H9 (cell line): ENCODE data around the gene FBLN2. TPM values are rescaled to one million over a fixed set of nuclear protein-coding genes. Genes with fewer than 3 reads are reported as not detected.

Experiments
- DNase-seq: peaks from one replicate; pipeline ENCODE4 v3.0.0-alpha.2; 2017
- H2AFZ ChIP-seq: one replicate; pipeline ENCODE4 v1.6.1; 2013; ENCODE audit warnings: mild to moderate bottlenecking, low read length, control low read depth, moderate library complexity
- H2AK5ac ChIP-seq: 2 replicates; pipeline ENCODE4 v1.6.1; 2013; ENCODE audit warnings: low read length, control low read depth, mixed read lengths; ENCODE audit not compliant: insufficient read length
- H2BK120ac ChIP-seq: one replicate; pipeline ENCODE4 v1.6.1; 2013; ENCODE audit warnings: low read depth, mild to moderate bottlenecking, low read length, control low read depth, inconsistent platforms; ENCODE audit not compliant: poor library complexity, severe bottlenecking
- H2BK12ac ChIP-seq: 2 replicates; pipeline ENCODE4 v1.6.1; 2013; ENCODE audit warnings: low read length, control low read depth, mixed read lengths, low read depth; ENCODE audit not compliant: insufficient read length
- H2BK15ac ChIP-seq: 2 replicates; pipeline ENCODE4 v1.6.1; 2013; ENCODE audit warnings: low read depth, low read length, control low read depth
- H2BK20ac ChIP-seq: one replicate; pipeline ENCODE4 v1.6.1; 2013; ENCODE audit warnings: low read depth, mild to moderate bottlenecking, low read length, control low read depth, inconsistent platforms; ENCODE audit not compliant: poor library complexity, severe bottlenecking
- H2BK5ac ChIP-seq: 2 replicates; pipeline ENCODE4 v1.6.1; 2013; ENCODE audit warnings: low read length, control low read depth, mixed read lengths; ENCODE audit not compliant: insufficient read length
- H3K14ac ChIP-seq: 2 replicates; pipeline ENCODE4 v1.6.1; 2013; ENCODE audit warnings: low read length, control low read depth; ENCODE audit not compliant: insufficient read depth
- H3K18ac ChIP-seq: 2 replicates; pipeline ENCODE4 v1.6.1; 2013; ENCODE audit warnings: low read depth, mild to moderate bottlenecking, mixed read lengths, low read length, control low read depth; ENCODE audit not compliant: insufficient read length
- H3K23ac ChIP-seq: 2 replicates; pipeline ENCODE4 v1.6.1; 2013; ENCODE audit warnings: low read length, control low read depth, mixed read lengths, low read depth; ENCODE audit not compliant: insufficient read length
- H3K23me2 ChIP-seq: 2 replicates; pipeline ENCODE4 v1.6.1; 2013; ENCODE audit warnings: low read depth, mild to moderate bottlenecking, mixed read lengths, low read length, control low read depth; ENCODE audit not compliant: insufficient read length, poor library complexity, severe bottlenecking
- H3K27ac ChIP-seq: 2 replicates; pipeline ENCODE4 v1.5.1; 2013; ENCODE audit warnings: low read length, control low read depth, mixed read lengths, low read depth; ENCODE audit not compliant: insufficient read length
- H3K27me3 ChIP-seq: 2 replicates; pipeline ENCODE4 v1.6.1; 2013; ENCODE audit warnings: low read length, control low read depth, inconsistent platforms; ENCODE audit not compliant: insufficient read depth
- H3K4ac ChIP-seq: 2 replicates; pipeline ENCODE4 v1.6.1; 2013; ENCODE audit warnings: low read depth, mild to moderate bottlenecking, control low read depth, inconsistent platforms, low read length, moderate library complexity
- H3K4me1 ChIP-seq: 2 replicates; pipeline ENCODE4 v1.6.1; 2013; ENCODE audit warnings: low read length, control low read depth, inconsistent platforms; ENCODE audit not compliant: insufficient read depth
- H3K4me2 ChIP-seq: 2 replicates; pipeline ENCODE4 v1.6.1; 2013; ENCODE audit warnings: low read length, control low read depth, mixed read lengths; ENCODE audit not compliant: insufficient read length, insufficient read depth
- H3K56ac ChIP-seq: 2 replicates; pipeline ENCODE4 v1.6.1; 2013; ENCODE audit warnings: low read depth, mild to moderate bottlenecking, mixed read lengths, low read length, control low read depth; ENCODE audit not compliant: insufficient read length
- H3K79me1 ChIP-seq: 2 replicates; pipeline ENCODE4 v1.6.1; 2013; ENCODE audit warnings: low read depth, mild to moderate bottlenecking, moderate library complexity, low read length, control low read depth, inconsistent platforms; ENCODE audit not compliant: insufficient read depth, poor library complexity, severe bottlenecking
- H3K79me2 ChIP-seq: 2 replicates; pipeline ENCODE4 v1.6.1; 2013; ENCODE audit warnings: low read length, control low read depth, inconsistent platforms; ENCODE audit not compliant: insufficient read depth
- H3K9ac ChIP-seq: 2 replicates; pipeline ENCODE4 v1.6.1; 2013; ENCODE audit warnings: low read length, control low read depth, mixed read lengths; ENCODE audit not compliant: insufficient read length; ENCODE audit errors: extremely low read depth
- H3K9me3 ChIP-seq: one replicate; pipeline ENCODE4 v1.6.1; 2013; ENCODE audit warnings: low read depth, low read length, inconsistent platforms; ENCODE audit not compliant: control insufficient read depth
- H3T11ph ChIP-seq: one replicate; pipeline ENCODE4 v1.6.1; 2013; ENCODE audit warnings: mild to moderate bottlenecking, low read length, control low read depth, inconsistent platforms
- H4K20me1 ChIP-seq: one replicate; pipeline ENCODE4 v1.6.1; 2013; ENCODE audit not compliant: control insufficient read depth, insufficient read length, insufficient read depth
- H4K5ac ChIP-seq: 2 replicates; pipeline ENCODE4 v1.6.1; 2013; ENCODE audit warnings: low read depth, mild to moderate bottlenecking, mixed read lengths, low read length, control low read depth; ENCODE audit not compliant: insufficient read length
- H4K8ac ChIP-seq: replicated peaks from 2 replicates; pipeline ENCODE4 v1.6.1; 2013; ENCODE audit warnings: low read length, control low read depth, mixed read lengths, low read depth; ENCODE audit not compliant: insufficient read length
- H4K91ac ChIP-seq: 2 replicates; pipeline ENCODE4 v1.6.1; 2013; ENCODE audit warnings: low read depth, mild to moderate bottlenecking, moderate library complexity, mixed read lengths, low read length, control low read depth; ENCODE audit not compliant: insufficient read length
- H3K27ac Mint-ChIP-seq, 3 experiments: 2 replicates in 2 of 3; 3 replicates in 1 of 3; pipeline ENCODE4 v1.8.0; 2020 to 2021; ENCODE audit warnings: mixed read lengths in 3 of 3, mild to moderate bottlenecking in 1 of 3, moderate library complexity in 1 of 3
- H3K27me3 Mint-ChIP-seq: 2 replicates; pipeline ENCODE4 v1.8.0; 2021; ENCODE audit warnings: low read depth, mild to moderate bottlenecking, moderate library complexity, mixed read lengths
- H3K36me3 Mint-ChIP-seq, 3 experiments: 2 replicates in 2 of 3; 3 replicates in 1 of 3; pipeline ENCODE4 v1.8.0; 2020 to 2021; ENCODE audit warnings: low read depth in 3 of 3, mixed read lengths in 3 of 3; ENCODE audit not compliant: insufficient read depth in 1 of 3
- H3K4me1 Mint-ChIP-seq, 2 experiments: 2 replicates each; pipeline ENCODE4 v1.8.0; 2020; ENCODE audit warnings: mixed read lengths in 2 of 2
- H3K4me3 Mint-ChIP-seq, 2 experiments: 2 replicates in 1 of 2; 3 replicates in 1 of 2; pipeline ENCODE4 v1.8.0; 2020 to 2021; ENCODE audit warnings: mild to moderate bottlenecking in 2 of 2, mixed read lengths in 2 of 2, moderate library complexity in 1 of 2
- H3K9me3 Mint-ChIP-seq, 2 experiments: 2 replicates in 1 of 2; 3 replicates in 1 of 2; pipeline ENCODE4 v1.8.0; 2020; ENCODE audit warnings: mild to moderate bottlenecking in 2 of 2, mixed read lengths in 2 of 2, moderate library complexity in 1 of 2
- WGBS: extraction: QIAGEN DNeasy Blood & Tissue Kit; methylation state at CpG from one replicate; pipeline ENCODE4 v1.1.7; 2013; ENCODE audit warnings: missing lambda C conversion rate, low lambda C conversion rate, mixed read lengths; ENCODE audit not compliant: insufficient read length; ENCODE audit errors: extremely low coverage; 5-methylcytosine and 5-hydroxymethylcytosine counted together
- total RNA-seq: library from RNA; stranded (reverse); gene quantifications from 2 replicates; pipeline ENCODE4 v1.2.1, GENCODE V29; 2021
- TF ChIP-seq, protein P1 (sequence below): fragments of 200-600 bp; sonication (generic); conservative IDR thresholded peaks from 3 replicates; pipeline ENCODE4 v1.8.0; 2021; ENCODE audit warnings: antibody characterized with exemption, mild to moderate bottlenecking

The FBLN2 gene
- total RNA-seq, 1 experiment from 2014 or later, result 11.8 TPM

DNA sequence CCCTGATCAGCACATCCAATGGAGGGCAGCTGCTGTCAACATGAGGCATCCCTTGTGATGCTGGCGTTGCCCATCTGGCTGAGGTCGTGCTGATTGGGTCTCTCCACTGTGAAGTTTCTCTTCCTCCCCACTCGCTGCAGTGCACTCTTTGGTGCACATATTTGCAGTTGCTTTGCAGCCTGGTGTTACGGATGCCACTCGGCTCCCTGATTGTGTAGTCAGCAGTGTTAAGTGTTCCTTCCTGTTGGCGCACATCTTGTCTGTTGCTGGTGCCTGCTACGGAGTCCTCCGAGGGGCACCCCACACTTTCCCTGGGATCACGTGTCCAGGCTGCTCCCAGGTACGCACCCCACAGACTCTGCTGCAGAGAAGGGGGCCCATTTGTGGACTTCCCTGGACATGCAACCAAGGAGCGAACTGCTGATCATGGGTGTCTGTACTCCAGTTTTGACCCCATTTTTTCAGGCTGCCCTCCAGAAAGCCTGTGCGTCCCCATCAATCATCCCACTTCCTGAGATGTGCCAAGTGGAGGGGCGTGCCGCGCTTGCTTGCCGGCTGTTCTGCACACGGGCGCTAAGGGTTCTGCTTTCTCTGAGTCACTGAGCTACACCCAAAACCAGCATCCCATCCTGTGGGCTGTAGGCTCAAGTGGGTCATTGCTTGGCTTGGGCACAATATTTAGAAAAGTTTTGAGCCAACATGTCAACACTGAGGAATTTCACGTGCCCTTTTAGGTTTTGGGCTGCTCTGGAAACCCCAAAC, 98.6 kb downstream of the FBLN2 start:
- Histone ChIP-seq H3K9ac (no peak overlapping the region), H2BK5ac (no peak overlapping the region), H2AFZ (no peak overlapping the region), H3K56ac (no peak overlapping the region), H3K4ac (no peak overlapping the region), H4K91ac (no peak overlapping the region), H3K9me3 (no peaks in the 10 kb centered on the region), H3K18ac (no peak overlapping the region), H4K8ac (no peak overlapping the region), H3K23me2 (no peaks in the 10 kb centered on the region), H3K23ac (no peak overlapping the region), H4K5ac (no peak overlapping the region), H3K4me1 (no peaks in the 10 kb centered on the region; the same call in 1 of the 2 replicates), H2BK20ac (no peak overlapping the region), H4K20me1 (no peaks in the 10 kb centered on the region), H3K14ac (no peak overlapping the region), H3K4me2 (no peak overlapping the region), H3K79me2 (no peaks in the 10 kb centered on the region), H3K27ac (no peak overlapping the region), H2BK12ac (no peak overlapping the region), H2AK5ac (no peak overlapping the region), H2BK15ac (no peak overlapping the region), H3K27me3 (no peaks in the 10 kb centered on the region; the same call in 1 of the 2 replicates), H2BK120ac (no peak overlapping the region), H3K79me1 (no peaks in the 10 kb centered on the region), H3T11ph (no peak overlapping the region)
- TF ChIP-seq, protein P1, sequence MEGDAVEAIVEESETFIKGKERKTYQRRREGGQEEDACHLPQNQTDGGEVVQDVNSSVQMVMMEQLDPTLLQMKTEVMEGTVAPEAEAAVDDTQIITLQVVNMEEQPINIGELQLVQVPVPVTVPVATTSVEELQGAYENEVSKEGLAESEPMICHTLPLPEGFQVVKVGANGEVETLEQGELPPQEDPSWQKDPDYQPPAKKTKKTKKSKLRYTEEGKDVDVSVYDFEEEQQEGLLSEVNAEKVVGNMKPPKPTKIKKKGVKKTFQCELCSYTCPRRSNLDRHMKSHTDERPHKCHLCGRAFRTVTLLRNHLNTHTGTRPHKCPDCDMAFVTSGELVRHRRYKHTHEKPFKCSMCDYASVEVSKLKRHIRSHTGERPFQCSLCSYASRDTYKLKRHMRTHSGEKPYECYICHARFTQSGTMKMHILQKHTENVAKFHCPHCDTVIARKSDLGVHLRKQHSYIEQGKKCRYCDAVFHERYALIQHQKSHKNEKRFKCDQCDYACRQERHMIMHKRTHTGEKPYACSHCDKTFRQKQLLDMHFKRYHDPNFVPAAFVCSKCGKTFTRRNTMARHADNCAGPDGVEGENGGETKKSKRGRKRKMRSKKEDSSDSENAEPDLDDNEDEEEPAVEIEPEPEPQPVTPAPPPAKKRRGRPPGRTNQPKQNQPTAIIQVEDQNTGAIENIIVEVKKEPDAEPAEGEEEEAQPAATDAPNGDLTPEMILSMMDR, result no peak
- Mint-ChIP-seq H3K27ac (no peak overlapping the region), H3K9me3 (no peaks in the 10 kb centered on the region; a peak in 2 of 5 replicates), H3K4me1 (peaks cover 18 to 26% of the 10 kb centered on the region in 2 experiments), H3K36me3 (no peaks in the 10 kb centered on the region; a peak in 1 of 7 replicates), H3K4me3 (no peak overlapping the region), H3K27me3 (peaks cover 26% of the 10 kb centered on the region)
- no peak for DNase-seq
- no CpG with 5 or more reads among the region's 19 CpGs for WGBS
